HG02798 (cell line): ENCODE data around the gene C13orf42.

Source experiments
- ATAC-seq: cut with Tn5 transposase; IDR thresholded peaks from one replicate; pipeline ENCODE4 v1.9.1; 2021; ENCODE audit warnings: mild to moderate bottlenecking; ENCODE audit not compliant: unreplicated experiment, poor library complexity

Gene C13orf42

GRCh38 chr13:51067210-51067701, 43.8 kb downstream of the C13orf42 start:
- no peak for ATAC-seq

GRCh38 chr13:51066091-51066831, 44.8 kb downstream of the C13orf42 start:
- ATAC-seq: no peak

GRCh38 chr13:51065372-51066090, 45.5 kb downstream of the C13orf42 start:
- no peak for ATAC-seq

GRCh38 chr13:51064753-51065152, 46.3 kb downstream of the C13orf42 start:
- ATAC-seq: no peak

GRCh38 chr13:51063909-51064308, 47.2 kb downstream of the C13orf42 start:
- no peak for ATAC-seq

GRCh38 chr13:51058461-51059167, 52.5 kb downstream of the C13orf42 start:
- no peak for ATAC-seq

GRCh38 chr13:51057906-51058305, 53.2 kb downstream of the C13orf42 start:
- ATAC-seq: no peak

GRCh38 chr13:51057001-51057400, 54.1 kb downstream of the C13orf42 start:
- ATAC-seq: no peak

GRCh38 chr13:51052581-51052980, 58.5 kb downstream of the C13orf42 start:
- no peak for ATAC-seq

- ATAC-seq: no peak
Observed at GRCh38 chr13:51050021-51050830, 60.8 kb downstream of the C13orf42 start.

GRCh38 chr13:51048616-51049015, 62.5 kb downstream of the C13orf42 start:
- no peak for ATAC-seq

GRCh38 chr13:51048166-51048461, 63.0 kb downstream of the C13orf42 start:
- ATAC-seq: no peak

- ATAC-seq: no peak
Observed at GRCh38 chr13:51047434-51048165, 63.5 kb downstream of the C13orf42 start.

- ATAC-seq: no peak
Observed at GRCh38 chr13:51045451-51045850, 65.6 kb downstream of the C13orf42 start.

- ATAC-seq: no peak
Observed at GRCh38 chr13:51044023-51044665, 66.9 kb downstream of the C13orf42 start.

- no peak for ATAC-seq
Observed at GRCh38 chr13:51043310-51043709, 67.8 kb downstream of the C13orf42 start.

- no peak for ATAC-seq
Observed at GRCh38 chr13:51041710-51042109, 69.4 kb downstream of the C13orf42 start.

GRCh38 chr13:51041126-51041525, 69.9 kb downstream of the C13orf42 start:
- no peak for ATAC-seq

GRCh38 chr13:51040431-51040830, 70.6 kb downstream of the C13orf42 start:
- ATAC-seq: no peak
